HG02763 (cell line): Measurements from ENCODE around the gene MMP24.

Experiments used
- ATAC-seq: cut with Tn5 transposase; IDR thresholded peaks from one replicate; pipeline ENCODE4 v1.9.1; 2021; ENCODE audit warnings: mild to moderate bottlenecking, moderate library complexity; ENCODE audit not compliant: unreplicated experiment

Gene MMP24

GRCh38 chr20:35291654-35292503 is 65.4 kb downstream of the MMP24 start, which contains the start of gene FAM83C:
FAM83C (minus strand) TSS chr20:35292425; CDS start chr20:35292304, 121 bp downstream.
- ATAC-seq, result no peak

DNA sequence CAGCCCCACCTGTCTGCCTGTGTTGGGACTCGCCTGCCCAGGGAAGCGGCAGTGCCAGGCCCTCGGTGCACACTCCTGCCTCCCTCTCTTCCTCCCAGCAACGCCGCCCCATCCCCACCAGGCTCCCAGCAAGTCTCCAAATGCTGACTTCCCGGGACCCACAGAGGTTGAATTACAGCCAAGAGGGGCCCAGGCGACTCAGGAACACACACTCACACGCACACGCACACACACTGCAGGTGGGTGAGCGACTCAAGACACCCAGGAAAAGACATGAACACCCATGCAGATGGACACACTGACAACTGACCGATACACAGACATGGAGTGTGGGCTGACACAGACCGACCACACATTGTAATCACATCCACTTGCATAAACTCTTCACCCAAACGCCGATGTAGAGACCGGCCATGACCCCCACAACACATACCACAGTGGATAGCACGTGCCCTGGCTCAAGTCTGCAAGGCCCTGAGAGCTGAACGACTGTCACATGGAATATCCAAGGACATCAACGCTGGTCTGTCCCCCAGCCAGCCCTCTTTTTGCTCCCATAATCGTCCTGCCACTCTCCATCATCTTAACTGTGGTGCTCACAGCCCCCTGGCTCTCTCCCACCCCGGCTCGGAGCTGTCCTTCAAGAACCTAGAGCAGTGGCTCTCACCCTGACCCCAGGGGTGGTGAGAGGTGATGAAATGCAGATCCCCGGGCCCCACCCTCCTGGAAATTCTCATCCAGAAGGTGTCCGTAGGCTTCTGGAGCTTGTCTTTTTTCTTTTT is 66.2 kb downstream of the MMP24 start:
- no peak for ATAC-seq

DNA sequence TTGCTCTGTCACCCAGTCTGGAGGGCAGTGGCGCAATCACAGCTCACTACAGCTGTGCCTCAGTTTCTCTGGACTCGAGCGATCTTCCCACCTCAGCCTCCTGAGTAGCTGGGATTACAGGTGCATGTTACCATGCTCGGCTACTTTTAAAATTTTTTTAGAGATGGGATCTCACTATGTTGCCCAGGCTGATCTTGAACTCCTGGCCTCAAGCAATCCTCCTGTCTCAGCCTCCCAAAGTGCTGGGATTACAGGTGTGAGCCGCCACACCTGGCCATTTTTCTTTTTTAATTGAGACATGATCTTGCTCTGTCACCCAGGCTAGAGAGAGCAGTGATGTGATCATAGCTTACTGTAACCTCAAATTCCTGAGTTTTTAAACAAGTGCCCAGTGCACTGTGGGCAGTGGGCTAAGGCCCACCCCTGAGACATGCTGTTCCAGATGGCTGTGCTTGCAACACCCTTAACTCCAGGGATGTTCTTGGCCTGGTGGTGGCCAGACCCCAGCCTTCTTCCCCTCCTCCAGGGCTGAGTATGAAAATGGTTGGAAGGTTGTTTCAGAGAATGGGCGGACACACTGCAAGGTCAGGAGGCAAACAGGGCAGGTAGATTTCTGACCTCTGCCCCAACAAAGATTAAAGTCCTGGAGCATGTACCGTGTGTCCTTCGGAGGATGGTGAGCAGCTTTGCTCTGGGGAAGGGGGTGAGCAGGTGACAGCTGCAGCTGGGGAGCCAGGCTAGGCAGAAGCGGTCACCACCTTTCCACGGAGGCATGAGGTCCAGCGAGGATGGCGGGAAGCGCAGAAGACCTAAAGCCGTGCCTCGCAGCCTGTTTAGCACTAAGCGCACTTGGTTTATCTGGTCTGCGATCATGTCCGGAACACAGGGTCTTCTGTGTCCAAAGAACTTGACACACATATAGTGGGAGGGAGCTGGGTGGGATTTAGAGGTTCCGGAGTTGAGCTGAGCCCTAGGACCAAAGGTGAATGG is 67.1 kb downstream of the MMP24 start:
- no peak for ATAC-seq

DNA sequence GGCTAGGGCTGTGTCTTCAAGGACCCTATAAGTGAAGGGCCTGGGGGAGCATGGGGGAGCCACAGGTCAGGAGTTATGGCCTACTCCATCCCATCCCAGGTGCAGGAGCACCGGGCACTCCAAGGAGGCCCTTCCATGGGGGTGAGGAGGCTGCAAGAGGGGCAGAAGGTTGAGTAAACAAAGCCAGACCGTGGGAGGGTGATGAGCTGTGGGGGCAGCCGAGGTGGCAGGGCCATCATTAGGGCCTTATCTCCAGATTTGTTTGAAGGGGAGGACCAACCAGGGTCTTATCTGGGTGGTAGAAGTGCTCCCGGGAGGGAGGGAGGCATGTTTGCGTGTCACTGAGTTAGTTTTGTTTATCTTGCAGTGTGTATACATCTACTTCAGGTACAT is 67.8 kb downstream of the MMP24 start:
- no peak for ATAC-seq

- no peak for ATAC-seq
These were observed 68.6 kb downstream of the MMP24 start for GRCh38 chr20:35295058-35295457.

DNA sequence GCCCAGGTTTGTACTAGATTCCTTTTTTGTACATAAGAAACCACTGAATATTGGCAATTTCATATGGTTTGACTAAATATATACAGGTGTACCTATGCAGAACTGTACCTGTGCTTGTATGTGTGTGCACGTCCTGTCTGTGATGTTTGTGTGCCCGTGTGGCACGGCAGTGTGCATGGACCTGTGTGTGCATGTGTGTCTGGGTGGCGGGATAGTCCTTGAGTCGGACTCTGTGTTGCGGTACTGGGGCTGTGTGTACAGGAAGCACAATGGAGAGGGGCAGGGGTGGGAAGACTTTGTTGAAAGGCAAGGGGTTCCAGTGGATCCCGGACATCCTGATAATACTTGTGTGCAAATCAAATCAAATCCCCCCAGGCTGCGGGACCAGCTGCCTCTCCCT is 69.2 kb downstream of the MMP24 start:
- no peak for ATAC-seq

GRCh38 chr20:35296101-35296554 is 69.6 kb downstream of the MMP24 start:
- ATAC-seq, result no peak

DNA sequence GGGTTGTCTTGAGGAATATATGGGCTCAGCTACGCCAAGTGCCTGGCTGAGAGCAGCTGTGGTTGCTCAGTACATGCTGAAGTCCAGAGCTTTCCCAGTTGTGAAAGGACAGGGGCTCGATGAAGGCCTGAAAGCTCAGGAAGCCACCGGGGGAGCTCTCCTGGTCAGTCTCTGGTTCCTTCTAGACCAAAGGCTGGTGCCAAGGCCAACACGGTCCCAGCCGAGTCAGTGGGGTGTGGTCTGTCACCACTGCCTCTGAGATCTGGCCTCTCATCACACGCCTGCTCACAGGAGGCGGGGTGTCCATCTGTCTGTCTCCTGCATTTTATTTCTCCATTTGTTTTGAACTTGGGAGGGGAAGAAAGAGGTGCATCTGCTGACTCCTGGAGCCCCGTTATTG is 70.7 kb downstream of the MMP24 start:
- ATAC-seq, result no peak

- no peak for ATAC-seq
These were observed 71.2 kb downstream of the MMP24 start for GRCh38 chr20:35297740-35298139.

GRCh38 chr20:35298264-35298663 is 71.8 kb downstream of the MMP24 start:
- no peak for ATAC-seq

GRCh38 chr20:35299780-35300179 is 73.3 kb downstream of the MMP24 start:
- no peak for ATAC-seq

- ATAC-seq, result no peak
These were observed 74.2 kb downstream of the MMP24 start for GRCh38 chr20:35300469-35301262.

DNA sequence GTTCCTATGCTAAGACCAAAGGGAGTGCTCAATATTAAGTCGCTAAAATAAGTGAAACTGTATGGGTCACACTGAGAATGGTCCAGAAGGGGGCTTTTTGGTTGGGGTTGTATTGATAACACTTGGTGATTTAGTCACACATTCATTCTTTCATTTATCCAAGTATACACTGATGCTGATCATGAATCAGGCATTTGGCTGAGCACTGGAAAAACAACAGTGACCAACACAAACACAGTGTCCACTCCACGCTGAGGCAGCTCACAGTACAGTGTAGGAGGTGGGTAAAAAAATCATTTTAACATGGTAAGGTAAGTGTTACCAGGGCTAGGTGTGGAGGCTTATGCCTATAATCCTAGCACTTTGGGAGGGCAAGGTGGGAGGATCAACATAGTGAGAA is 74.9 kb downstream of the MMP24 start:
- ATAC-seq, result no peak

- no peak for ATAC-seq
These were observed 76.2 kb downstream of the MMP24 start for GRCh38 chr20:35302421-35303335.

GRCh38 chr20:35303382-35303734 is 76.9 kb downstream of the MMP24 start:
- ATAC-seq, result no peak

- ATAC-seq, result no peak
These were observed 77.4 kb downstream of the MMP24 start for GRCh38 chr20:35303735-35304491.

DNA sequence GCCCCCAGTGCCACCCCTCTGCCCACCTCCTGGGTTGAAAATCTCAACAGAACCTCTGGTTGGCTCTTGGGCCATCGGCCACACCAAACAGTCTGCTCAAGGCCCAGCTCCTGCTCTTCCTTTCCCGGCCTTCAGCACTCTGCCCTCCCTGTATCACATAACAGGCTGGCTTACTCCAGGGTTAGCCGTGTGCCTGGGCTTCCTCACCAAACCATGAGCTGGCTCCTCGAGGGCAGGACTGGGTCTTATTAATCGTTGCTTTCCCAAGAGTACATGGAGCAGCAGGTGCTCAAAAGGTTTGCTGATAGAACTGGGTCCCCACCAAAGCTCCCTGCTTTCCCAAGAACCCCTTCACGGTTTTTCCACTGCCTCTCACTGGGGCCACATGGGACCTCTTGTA is 78.5 kb downstream of the MMP24 start:
- no peak for ATAC-seq
